KMS-11 (cell line): ENCODE data around the gene ESPNL.

Source experiments
- H2AFZ ChIP-seq: fragments of 200-600 bp; sonication (generic); 2 replicates; pipeline ENCODE4 v1.6.1; 2016; ENCODE audit warnings: antibody characterized with exemption, mixed run types, low read depth
- H3K27ac ChIP-seq: fragments of 200-600 bp; sonication (generic); 2 replicates; pipeline ENCODE4 v1.6.1; 2016; ENCODE audit warnings: mild to moderate bottlenecking, mixed run types
- H3K27me3 ChIP-seq: fragments of 200-600 bp; sonication (generic); 2 replicates; pipeline ENCODE4 v1.6.1; 2017; ENCODE audit warnings: mild to moderate bottlenecking, low read depth, mixed run types, moderate library complexity; ENCODE audit not compliant: insufficient read depth
- H3K36me3 ChIP-seq: fragments of 200-600 bp; sonication (generic); 2 replicates; pipeline ENCODE4 v1.6.1; 2017; ENCODE audit warnings: mild to moderate bottlenecking, mixed run types; ENCODE audit not compliant: insufficient read depth
- H3K4me1 ChIP-seq: fragments of 200-600 bp; sonication (generic); 2 replicates; pipeline ENCODE4 v1.6.1; 2016; ENCODE audit warnings: mild to moderate bottlenecking, low read depth, mixed run types; ENCODE audit not compliant: poor library complexity, severe bottlenecking
- H3K4me2 ChIP-seq: fragments of 200-600 bp; sonication (generic); 2 replicates; pipeline ENCODE4 v1.7.0; 2016; ENCODE audit warnings: mild to moderate bottlenecking, mixed run types
- H3K4me3 ChIP-seq: fragments of 200-600 bp; sonication (generic); IDR thresholded peaks from 2 replicates; pipeline ENCODE4 v1.6.1; 2017; ENCODE audit warnings: low read depth, low read length, mixed read lengths; ENCODE audit not compliant: insufficient read depth
- H3K79me2 ChIP-seq: fragments of 200-600 bp; sonication (generic); 2 replicates; pipeline ENCODE4 v1.6.1; 2016; ENCODE audit warnings: low read depth, mixed run types; ENCODE audit not compliant: insufficient read depth
- H3K9ac ChIP-seq: fragments of 200-600 bp; sonication (generic); 2 replicates; pipeline ENCODE4 v1.6.1; 2016; ENCODE audit warnings: mild to moderate bottlenecking, mixed run types
- H4K20me1 ChIP-seq: fragments of 200-600 bp; sonication (generic); 2 replicates; pipeline ENCODE4 v1.6.1; 2016; ENCODE audit warnings: mild to moderate bottlenecking, mixed run types; ENCODE audit not compliant: insufficient read depth
- TF ChIP-seq, protein P1 (sequence below): fragments of 200-600 bp; sonication (generic); conservative IDR thresholded peaks from 2 replicates; pipeline ENCODE4 v1.6.1; 2017; ENCODE audit warnings: low read depth, mild to moderate bottlenecking, antibody characterized with exemption, low read length, moderate library complexity, mixed read lengths

ESPNL gene

DNA sequence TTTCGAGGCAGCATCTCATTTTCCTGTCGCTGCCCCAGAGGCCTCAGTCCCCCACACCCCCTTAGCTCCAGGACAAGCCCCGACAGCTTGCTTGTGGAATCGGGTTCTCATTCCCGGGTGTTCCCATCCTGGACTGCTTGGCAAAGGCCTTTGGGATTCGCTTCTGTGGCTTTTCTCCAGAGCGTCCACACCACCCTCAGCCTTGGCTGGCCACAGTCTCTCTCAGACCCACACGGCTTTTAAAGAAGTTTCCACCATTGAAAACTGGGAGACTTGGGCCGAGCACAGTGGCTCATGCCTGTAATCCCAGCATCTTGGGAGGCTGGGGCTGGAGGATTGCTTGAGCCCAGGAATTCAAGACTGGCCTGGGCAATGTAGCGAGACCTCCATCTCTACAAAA, 2.7 kb downstream of the ESPNL start:
- Histone ChIP-seq H3K27ac (no peak overlapping the region), H4K20me1 (no peaks in the 10 kb centered on the region), H3K27me3 (no peaks in the 10 kb centered on the region), H3K4me3 (no peak overlapping the region), H3K4me1 (no peaks in the 10 kb centered on the region), H3K4me2 (no peak overlapping the region), H3K79me2 (no peaks in the 10 kb centered on the region), H3K36me3 (no peaks in the 10 kb centered on the region), H3K9ac (no peak overlapping the region), H2AFZ (no peak overlapping the region)
- TF ChIP-seq, protein P1, sequence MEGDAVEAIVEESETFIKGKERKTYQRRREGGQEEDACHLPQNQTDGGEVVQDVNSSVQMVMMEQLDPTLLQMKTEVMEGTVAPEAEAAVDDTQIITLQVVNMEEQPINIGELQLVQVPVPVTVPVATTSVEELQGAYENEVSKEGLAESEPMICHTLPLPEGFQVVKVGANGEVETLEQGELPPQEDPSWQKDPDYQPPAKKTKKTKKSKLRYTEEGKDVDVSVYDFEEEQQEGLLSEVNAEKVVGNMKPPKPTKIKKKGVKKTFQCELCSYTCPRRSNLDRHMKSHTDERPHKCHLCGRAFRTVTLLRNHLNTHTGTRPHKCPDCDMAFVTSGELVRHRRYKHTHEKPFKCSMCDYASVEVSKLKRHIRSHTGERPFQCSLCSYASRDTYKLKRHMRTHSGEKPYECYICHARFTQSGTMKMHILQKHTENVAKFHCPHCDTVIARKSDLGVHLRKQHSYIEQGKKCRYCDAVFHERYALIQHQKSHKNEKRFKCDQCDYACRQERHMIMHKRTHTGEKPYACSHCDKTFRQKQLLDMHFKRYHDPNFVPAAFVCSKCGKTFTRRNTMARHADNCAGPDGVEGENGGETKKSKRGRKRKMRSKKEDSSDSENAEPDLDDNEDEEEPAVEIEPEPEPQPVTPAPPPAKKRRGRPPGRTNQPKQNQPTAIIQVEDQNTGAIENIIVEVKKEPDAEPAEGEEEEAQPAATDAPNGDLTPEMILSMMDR, result no peak

DNA sequence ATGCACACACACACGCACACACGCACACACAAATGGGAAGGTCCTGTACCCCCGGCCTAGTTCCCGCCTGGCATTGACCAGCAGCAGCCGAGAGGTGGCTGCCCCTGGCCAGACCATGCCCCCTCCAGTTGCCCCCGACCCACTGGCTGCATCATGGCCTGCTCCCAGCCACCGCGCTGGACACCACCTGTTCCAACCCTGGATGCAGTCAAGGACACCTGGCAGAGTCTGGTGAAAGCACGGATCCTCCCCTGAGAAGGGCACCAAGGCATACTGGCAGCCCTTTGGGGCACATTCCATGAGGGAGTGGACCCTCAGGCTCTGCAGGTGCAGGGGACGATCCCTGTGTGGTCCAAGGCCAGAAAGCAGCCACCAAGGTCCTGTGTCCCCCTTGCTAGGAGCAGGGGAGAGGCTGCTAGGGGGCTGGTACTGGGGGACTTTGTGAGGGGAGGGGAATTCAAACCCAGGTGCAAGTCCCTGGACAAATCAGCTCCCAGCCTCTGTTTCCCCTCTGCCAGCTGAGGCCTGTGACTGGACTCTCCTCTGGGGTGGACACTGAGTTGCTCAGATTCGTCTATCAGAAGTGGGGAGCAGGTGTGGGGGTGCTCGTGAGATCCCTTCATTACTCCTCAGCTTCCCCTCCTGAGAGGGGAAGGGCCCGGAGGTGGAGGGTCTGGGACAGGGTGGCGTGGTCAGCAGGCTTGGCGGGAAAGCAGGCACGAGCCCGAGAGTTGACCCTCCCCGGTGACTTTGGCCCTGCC, 3.5 kb downstream of the ESPNL start:
- H3K4me3 ChIP-seq, result no peak overlapping the region
- no peaks in the 10 kb centered on the region for H3K27me3 ChIP-seq
- H3K79me2 ChIP-seq, result no peaks in the 10 kb centered on the region
- no peak overlapping the region for H3K27ac ChIP-seq
- H2AFZ ChIP-seq, result no peak overlapping the region
- H3K36me3 ChIP-seq, result no peaks in the 10 kb centered on the region
- no peak overlapping the region for H3K9ac ChIP-seq
- TF ChIP-seq, protein P1, result no peak
- H3K4me2 ChIP-seq, result no peak overlapping the region
- H3K4me1 ChIP-seq, result no peaks in the 10 kb centered on the region
- no peaks in the 10 kb centered on the region for H4K20me1 ChIP-seq

DNA sequence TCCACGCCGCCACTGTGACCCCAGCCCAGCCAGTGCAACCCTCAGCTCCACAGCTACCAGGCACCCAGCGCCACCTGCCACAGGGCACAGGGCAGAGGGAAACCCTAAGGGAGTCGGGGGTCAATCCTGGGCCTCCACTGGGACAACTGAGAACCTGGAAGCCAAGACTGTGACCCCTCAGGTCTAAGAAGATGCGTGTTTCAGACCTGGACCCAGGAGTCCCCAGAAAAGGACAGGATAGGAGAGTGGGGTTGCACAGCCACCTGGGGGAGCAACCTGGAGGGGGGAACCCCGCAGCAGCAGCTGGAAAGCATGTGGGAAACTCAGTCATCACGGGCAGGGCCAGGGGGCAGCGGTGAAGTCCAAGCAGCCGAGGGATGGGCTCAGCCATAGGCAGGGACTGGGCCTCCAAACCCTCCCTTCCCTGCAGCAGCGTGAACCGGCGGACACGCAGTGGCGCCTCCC, 4.1 kb downstream of the ESPNL start:
- H3K27ac ChIP-seq, result no peak overlapping the region
- H3K36me3 ChIP-seq, result no peaks in the 10 kb centered on the region
- H2AFZ ChIP-seq, result no peak overlapping the region
- TF ChIP-seq, protein P1, result no peak
- H3K27me3 ChIP-seq, result no peaks in the 10 kb centered on the region
- H3K4me2 ChIP-seq, result no peak overlapping the region
- H3K9ac ChIP-seq, result no peak overlapping the region
- H3K4me1 ChIP-seq, result no peaks in the 10 kb centered on the region
- H4K20me1 ChIP-seq, result no peaks in the 10 kb centered on the region
- no peaks in the 10 kb centered on the region for H3K79me2 ChIP-seq
- H3K4me3 ChIP-seq, result no peak overlapping the region

DNA sequence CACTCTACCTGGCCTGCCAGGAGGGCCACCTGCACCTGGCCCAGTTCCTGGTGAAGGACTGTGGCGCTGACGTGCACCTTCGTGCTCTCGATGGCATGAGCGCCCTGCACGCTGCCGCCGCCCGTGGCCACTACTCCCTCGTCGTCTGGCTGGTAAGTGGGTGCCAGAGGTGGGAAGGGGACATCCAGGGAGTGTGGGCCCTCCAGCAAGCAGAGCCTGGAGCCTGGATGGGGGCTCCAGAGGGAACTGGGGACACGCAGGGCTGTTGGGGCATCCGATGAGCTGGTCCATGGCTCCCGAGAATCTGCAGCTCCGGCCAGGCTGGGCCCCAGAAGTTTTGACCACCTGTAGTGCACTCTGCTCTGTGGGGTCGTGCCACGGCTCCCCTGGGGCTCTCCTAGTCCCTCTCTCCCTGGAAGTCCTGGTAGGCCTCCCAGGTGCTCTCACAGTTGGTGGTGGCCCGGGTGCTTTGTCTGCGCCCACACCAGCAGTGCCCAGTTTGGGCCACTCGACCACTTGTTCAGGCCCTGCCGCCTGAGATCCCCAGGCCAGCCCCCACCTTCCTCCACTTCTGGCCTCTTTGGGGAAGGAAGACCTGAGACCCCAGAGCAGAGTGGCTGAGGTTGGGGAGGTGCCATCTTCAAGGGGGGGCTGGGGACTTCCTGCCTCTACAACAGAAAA, 4.7 kb downstream of the ESPNL start:
- H3K27me3 ChIP-seq, result no peaks in the 10 kb centered on the region
- H3K9ac ChIP-seq, result no peak overlapping the region
- H4K20me1 ChIP-seq, result no peaks in the 10 kb centered on the region
- no peaks in the 10 kb centered on the region for H3K79me2 ChIP-seq
- no peak overlapping the region for H3K27ac ChIP-seq
- H3K4me3 ChIP-seq, result no peak overlapping the region
- TF ChIP-seq, protein P1, result no peak
- no peaks in the 10 kb centered on the region for H3K36me3 ChIP-seq
- H3K4me1 ChIP-seq, result no peaks in the 10 kb centered on the region
- H3K4me2 ChIP-seq, result no peak overlapping the region
- H2AFZ ChIP-seq, result no peak overlapping the region
